GM06990 (cell line): Measurements from ENCODE around the gene TNNI3.

ENCODE experiments used
- DNase-seq: peaks from one replicate; pipeline ENCODE4 v3.0.0-alpha.2; 2011; ENCODE audit not compliant: insufficient read length; ENCODE audit errors: extremely low read depth
- H3K27me3 ChIP-seq: replicated peaks from 2 replicates; pipeline ENCODE4 v1.6.0; 2011; ENCODE audit warnings: low read length; ENCODE audit not compliant: control insufficient read depth, insufficient read depth
- H3K36me3 ChIP-seq: 2 replicates; pipeline ENCODE4 v1.5.1; 2011; ENCODE audit warnings: low read length; ENCODE audit not compliant: control insufficient read depth, insufficient read depth
- H3K4me3 ChIP-seq: replicated peaks from 2 replicates; pipeline ENCODE4 v1.5.1; 2011; ENCODE audit warnings: low read depth, mild to moderate bottlenecking, control low read depth, low read length
- TF ChIP-seq, protein P1 (sequence below): IDR thresholded peaks from 2 replicates; pipeline ENCODE4 v1.5.1; 2011; ENCODE audit warnings: low read length, control low read depth, mild to moderate bottlenecking, inconsistent platforms; ENCODE audit not compliant: insufficient read depth, poor library complexity, severe bottlenecking

Gene TNNI3

DNA sequence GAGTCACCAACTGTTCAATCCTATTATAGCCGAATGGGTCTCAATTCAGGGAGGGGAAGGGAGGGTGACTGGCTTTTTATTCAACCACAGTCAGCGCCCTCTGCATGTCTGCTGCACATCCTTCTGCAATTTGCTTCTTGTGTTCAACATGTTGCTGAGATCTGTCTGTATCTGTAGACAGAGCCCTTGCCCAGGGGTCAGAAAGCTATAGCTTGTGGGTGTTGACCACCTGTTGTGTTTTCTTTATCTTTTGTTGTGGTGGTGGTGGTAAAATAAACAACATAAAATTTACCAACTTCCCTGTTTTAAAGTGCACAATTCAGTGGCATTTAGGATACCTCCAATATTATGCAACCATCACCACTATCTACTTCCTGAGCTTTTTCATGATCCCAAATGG is 52.3 kb downstream of the TNNI3 start:
- H3K27me3 ChIP-seq: no peaks in the 10 kb centered on the region
- H3K36me3 ChIP-seq: peaks cover 3% of the 10 kb centered on the region
- DNase-seq: no peak
- no peak overlapping the region for H3K4me3 ChIP-seq
- TF ChIP-seq, protein P1, sequence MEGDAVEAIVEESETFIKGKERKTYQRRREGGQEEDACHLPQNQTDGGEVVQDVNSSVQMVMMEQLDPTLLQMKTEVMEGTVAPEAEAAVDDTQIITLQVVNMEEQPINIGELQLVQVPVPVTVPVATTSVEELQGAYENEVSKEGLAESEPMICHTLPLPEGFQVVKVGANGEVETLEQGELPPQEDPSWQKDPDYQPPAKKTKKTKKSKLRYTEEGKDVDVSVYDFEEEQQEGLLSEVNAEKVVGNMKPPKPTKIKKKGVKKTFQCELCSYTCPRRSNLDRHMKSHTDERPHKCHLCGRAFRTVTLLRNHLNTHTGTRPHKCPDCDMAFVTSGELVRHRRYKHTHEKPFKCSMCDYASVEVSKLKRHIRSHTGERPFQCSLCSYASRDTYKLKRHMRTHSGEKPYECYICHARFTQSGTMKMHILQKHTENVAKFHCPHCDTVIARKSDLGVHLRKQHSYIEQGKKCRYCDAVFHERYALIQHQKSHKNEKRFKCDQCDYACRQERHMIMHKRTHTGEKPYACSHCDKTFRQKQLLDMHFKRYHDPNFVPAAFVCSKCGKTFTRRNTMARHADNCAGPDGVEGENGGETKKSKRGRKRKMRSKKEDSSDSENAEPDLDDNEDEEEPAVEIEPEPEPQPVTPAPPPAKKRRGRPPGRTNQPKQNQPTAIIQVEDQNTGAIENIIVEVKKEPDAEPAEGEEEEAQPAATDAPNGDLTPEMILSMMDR: no peak

DNA sequence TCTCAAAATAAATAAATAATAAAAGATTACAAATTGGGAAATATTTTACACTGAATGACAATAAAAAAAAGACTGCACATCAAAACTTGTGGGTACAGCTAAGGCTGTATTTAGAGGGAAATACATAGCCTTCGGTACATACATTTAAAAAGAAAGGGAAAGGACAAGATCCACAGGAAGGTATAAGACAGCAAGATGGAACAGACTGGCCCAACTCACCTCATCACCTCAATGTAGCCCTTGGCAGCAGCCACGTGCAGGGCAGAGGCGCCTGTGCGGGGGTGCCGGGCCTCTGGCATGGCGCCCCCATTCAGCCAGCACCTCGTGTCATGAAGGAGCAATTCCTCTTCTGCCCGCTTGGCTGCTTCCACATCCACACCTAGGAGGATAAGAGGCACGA is 54.3 kb downstream of the TNNI3 start:
- TF ChIP-seq, protein P1: no peak
- H3K27me3 ChIP-seq: no peaks in the 10 kb centered on the region
- H3K4me3 ChIP-seq: no peak overlapping the region
- no peak for DNase-seq
- H3K36me3 ChIP-seq: peaks cover 11% of the 10 kb centered on the region
